G401.6 (cell line): ENCODE measurements around the gene ITIH5.

Source experiments
- FAIRE-seq: peaks from 2 replicates; lab custom pipeline; 2012; peaks lifted over from hg19 to GRCh38; lab: Jason Lieb, UNC

Gene ITIH5

DNA sequence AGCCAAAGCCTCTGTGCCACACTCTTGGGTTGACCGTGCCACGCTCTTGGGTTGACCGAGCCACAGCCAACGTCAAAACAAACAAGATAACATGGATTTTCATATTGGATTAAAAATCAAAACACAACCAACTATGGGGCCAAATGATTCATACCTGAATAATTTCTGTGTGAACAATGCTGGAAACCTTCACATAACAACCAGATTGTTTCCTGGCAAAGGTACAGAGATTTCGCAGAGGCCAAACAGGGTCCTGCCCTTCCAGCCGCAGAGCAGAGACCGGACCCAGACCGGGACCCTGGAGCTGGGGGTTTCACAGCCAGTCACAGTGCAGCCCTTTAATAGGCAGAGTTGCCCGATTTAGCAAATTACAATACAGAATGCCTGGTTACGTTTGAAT lies 40.5 kb downstream of the ITIH5 start:
- no peak for FAIRE-seq

DNA sequence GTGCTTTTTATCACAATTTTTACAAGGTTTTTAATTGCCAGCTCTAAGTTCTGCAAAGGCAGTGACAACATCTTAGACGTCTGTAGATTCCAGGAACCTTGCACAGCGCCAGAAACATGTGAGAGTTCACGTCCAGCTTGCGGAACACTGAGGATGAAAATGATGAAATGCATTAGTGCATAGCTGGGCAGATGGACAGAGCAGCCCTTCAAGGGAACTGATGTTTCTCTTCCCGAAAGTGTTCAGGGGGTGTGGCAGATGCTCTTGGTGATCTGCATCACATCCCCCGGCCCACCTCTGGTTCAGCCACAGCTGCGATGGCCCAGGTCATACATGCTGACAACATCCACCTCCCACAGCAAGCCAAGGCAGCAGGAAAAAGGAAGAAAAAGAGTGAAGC lies 40.9 kb downstream of the ITIH5 start:
- no peak for FAIRE-seq

DNA sequence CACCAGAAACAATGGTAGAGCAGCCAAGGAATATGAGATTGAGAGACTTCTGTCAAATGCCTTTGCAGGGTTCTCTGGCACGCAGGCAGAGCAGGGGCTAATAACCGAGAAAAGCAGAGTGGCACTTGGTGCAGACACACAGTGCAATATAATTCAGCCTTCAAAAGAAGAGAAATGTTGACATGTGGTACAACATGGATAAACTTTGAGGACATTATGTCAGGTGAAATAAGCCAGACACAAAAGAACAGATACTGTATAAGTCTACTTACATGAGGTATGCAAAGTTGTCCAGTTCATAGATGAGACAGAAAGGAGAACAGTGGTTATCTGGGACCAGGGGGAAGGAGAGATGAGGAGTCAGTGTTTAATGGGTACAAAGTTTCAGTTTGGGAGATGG lies 41.8 kb downstream of the ITIH5 start:
- no peak for FAIRE-seq

DNA sequence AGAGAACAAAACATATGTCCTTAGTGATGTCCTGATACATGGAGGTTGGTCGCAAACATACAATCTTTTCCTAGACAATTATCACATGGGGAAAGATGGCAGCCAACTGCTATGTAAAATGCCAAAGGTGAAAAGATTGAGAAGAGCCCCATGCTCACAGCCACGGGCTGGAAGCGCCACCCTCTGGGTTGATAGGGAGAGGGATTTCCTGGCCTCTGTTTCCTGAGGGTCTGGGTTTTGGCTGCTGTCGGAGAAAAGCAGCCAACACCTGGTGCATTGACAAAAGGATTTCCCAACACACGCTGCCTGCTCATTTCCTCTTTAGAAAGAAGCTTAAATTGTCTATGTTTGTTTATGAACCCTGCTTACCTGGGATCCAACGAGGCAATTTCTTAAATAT lies 43.8 kb downstream of the ITIH5 start:
- no peak for FAIRE-seq

DNA sequence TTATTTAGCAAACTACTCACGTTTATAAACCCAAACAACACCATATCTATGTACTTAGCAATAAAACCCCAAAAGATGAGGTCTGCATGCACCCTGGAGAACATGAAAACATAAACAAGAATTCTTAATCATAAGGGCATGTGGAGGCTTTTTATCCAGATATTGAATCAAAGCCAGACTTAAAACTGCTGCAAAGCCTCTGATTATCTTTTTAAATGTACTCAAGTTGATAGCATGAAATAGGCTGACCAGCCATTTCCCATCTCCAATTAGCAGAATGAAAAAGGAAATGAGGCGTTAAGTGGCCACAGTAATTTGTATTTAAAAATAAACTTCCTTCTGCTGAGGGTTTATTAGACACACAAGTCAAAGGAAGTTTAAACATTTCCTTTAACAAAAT lies 48.3 kb downstream of the ITIH5 start:
- no peak for FAIRE-seq

DNA sequence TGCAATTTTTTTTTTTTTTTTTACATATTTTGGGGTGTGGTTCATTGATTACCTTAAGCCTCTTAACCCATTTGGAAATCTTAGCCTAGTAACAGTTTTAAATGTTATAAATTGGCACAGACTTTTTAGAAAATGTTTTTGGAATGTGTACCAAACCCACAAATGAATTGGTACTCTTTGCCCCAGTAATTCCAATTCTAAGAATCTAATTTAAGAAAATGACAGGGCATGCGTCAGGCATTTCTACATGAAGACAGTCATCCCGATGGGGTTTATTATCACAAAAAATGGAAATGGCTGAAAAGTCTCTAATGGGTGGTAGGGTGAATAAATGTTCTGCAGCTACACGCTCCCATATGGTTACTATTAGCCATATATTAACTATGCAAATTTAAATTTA lies 54.9 kb downstream of the ITIH5 start:
- no peak for FAIRE-seq

DNA sequence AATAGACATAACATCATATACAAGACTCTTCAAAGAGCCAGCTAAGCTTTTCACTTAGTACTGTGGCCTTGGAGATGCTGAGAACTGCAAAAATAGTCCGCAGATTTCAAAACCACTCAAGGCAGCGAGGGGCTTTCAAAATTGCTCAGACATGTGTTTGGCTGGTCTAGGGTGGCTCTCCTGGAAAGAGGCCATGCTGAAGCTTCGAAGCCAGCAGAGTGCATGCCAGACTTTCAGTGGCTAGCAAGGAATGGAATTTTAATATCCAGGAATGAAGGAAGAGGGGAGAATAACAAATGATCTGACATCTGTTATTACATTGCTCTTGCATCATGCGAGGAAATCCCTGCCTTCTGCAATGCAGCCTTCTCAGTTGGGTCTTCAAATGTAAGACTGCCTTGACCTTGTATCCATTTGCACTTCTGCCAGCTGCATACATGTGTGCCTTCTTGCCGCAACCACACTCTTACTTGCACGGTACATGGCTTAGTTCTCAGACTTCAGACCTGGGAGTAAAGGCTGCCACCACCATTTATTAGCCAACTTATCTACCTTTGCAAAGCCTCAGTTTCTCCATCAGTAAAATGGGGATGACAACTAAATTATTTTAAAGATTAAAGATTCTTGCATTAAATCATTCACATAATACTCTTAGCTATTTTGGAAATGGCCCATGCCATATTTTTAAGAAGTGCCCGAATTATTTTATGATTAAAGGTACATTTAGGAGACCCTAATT lies 55.9 kb downstream of the ITIH5 start:
- no peak for FAIRE-seq

DNA sequence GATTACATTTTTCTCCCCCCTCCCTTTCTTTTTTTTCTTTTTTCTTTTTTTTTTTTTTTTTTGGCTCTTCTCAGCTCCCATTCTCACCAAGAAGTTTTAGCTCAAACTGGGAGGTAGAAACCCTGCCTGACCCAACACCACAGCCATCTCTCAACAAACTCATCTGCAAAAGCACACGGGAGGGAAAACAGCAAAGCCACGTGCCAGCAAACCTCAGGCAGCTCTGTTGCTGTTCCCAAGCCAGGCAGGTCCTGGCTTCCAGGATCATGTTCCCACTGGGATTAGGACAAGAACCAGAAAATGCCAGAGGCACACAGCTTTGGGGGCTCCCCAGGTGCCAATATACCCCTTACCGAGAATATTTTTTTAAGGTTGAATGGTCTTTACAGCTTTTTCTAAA lies 56.7 kb downstream of the ITIH5 start:
- no peak for FAIRE-seq

DNA sequence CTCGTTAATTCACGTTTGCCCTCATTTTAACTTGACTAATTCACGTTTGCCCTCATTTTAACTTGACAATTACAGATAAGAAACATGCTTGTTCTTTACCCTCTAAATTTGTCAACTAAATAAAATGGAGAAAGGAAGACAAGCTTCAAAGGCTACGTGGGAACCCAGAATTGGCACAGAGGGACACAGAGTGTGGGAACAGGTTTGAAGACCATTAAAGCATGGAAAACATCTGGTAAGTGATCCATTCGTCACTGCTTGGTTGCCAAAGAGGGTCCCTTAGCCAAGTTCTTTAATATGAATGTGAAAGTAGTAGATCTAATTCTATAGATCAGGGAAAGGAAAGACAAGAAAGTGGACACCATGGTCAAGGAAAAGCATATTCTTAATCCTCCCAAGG lies 57.2 kb downstream of the ITIH5 start:
- FAIRE-seq: no peak

DNA sequence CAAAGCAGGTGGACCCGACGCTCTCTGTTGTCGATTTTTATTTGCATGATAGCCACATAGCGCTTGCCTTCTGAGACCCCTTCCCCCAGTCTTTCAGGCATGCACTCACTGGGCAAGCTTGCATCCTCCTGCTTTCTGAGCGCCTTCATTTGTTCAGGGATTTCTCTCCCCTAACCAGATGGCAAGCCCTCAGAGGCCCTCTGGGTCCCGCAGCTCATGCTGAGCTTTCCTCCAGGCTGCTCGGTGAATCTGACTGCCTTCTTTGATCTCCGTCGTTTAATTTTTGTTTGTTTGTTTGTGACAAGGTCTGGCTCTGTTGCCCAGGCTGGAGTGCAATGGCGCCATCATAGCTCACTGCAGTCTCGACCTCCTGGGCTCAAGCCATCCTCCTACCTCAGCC lies 58.8 kb downstream of the ITIH5 start:
- no peak for FAIRE-seq

DNA sequence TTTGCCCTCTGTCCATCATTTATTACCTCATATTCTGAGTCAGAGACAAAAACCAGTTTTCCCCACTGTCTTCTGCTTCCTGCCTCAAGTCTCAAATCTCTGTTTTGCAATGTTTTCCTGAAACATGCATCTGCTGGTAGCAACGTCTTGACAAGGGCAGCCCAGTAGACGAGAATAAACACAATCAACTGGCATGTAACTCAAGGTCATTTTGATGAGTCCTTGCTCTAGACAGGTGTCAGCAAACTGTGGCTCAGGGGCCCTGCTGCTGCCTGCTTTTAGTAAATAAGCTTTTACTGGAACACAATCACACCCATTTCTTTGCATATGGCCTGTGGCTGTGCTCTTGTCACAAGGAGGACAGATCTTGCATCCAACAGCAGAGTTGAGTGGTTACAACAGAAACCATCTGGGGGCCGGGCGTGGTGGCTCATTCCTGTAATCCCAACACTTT lies 59.8 kb downstream of the ITIH5 start:
- FAIRE-seq: no peak

DNA sequence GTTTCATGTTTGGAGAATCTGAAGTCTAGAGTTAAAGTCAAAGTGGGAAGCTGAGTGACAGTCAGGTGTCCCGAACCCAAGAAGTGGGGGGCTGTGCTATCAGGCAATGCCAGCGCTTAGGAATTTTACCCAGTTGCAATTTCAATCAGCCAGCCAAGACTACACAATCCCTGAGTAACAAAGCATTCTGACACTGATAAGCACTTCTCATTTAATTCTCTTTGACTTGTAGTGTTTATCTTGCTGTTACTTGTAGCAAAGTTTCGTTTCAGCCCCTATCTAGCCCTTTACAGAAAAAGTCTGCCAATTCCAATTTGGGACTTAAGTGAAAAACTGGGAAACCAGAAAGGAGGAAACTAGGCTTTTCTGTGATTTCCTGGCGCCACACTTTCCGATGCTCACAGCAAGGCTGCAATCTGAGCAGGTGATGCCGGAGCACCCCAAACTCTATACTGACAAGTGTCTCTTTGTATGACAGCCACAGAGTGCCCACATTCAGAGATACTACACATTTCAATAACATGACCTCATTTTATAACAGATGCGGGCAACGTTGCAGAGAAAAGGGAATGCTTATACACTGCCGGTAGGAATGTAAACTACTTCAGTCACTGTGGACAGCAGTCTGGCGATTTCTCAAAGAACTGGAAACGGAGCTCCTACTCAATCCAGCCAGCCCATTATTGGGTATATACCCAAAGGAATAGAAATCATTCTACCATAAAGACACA lies 61.0 kb downstream of the ITIH5 start:
- no peak for FAIRE-seq

DNA sequence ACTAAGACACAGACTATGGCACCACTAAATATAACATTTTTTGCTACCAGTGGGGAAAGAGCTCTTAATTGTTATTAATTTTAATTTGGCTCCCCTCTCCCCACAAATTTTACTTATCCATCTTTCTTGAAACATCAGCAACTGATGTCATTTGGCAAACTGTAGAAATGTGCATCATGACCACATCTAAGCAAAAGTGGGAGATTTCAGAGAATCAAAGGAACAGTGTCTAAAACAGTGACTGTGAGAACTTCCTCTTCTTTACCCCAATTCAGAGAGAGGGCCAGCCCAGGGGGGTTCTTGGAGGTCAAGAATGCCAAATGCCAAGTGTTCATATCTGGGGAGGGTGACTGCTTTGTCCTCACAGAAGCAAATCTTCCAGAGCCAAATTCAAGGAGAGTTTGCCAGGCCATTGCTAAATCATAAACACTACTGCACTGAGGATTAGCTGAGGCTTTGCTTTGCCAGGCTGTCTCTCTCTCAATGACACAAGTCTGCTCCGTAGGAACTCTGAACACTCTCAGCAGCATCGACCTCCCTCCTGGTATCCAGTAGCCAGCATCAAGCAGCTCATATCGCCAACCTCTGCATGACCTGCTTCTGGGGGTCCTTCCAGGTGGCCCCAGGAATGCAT lies 65.6 kb downstream of the ITIH5 start:
- no peak for FAIRE-seq

DNA sequence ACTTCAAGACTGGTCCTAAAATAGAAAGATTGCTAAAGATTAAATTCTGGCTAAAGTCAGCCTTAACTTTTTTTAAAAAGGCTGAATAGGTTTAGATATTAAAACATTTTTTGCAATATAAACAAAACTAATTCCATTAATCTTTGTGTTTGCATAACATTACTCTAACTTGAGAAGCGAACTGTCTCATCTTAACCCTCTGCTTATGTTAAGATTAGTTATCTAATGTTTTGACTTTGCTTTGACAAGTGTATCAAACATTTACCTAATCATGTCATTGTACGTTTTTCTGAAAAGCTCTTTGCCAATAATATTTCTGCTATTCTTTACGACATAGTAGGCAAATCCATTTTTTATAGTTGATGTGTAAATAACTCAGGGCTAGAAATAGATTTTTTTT lies 68.0 kb downstream of the ITIH5 start:
- FAIRE-seq: no peak

DNA sequence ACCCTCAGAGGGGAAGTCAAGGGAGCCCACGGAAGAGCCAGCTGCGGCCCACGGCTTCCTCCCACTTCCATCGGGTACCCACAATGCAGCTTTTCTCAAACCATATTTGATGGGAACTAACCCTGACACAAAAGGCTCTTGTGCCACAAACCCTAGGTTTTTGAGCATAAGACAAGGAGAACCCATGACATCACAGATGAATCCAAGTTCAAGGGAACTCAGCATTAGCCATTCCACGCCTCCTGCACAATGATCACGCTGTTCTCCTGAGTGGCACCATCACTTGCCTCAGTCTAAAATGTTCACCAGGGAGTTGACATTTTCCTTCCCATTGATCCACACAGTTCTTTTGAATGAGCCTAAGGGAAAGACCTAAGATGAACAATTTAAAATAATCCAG lies 70.4 kb downstream of the ITIH5 start:
- FAIRE-seq: no peak

DNA sequence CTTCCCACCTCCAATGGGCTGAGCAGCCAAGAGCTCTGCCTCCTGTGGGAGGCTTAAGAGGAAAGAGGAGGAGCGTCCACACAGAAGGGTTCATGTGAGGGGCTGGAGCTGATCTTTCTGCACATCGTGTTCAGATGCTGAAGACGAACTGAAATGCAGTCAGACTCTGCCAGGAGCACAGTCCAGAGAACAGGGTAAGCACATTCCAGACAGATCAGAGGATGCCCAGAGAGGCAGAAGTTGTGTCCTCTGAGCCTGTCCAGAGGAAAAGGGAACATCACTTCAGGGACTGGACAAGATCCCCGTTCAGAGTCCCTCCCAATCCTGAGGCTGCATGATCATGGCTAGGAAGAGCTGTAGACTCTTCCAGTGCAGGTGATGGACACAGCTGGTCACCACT lies 72.9 kb downstream of the ITIH5 start:
- no peak for FAIRE-seq

DNA sequence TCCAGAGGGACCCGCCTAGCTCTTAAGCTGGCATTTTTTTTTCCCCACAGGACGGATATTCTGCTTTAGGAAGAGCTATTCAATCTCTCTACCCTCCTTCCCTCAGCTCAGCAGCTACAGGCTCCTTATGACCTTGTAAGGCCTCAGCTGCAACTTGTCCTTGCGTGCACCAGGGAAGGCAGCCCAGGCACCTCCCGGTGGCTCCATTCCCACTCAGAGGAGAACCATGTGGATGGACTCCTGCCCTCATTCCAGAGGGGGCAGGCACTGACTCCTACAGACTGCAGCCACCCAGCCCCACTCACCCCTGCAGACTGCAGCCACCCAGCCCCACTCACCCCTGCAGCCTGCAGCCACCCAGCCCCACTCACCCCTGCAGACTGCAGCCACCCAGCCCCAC lies 73.7 kb downstream of the ITIH5 start:
- no peak for FAIRE-seq

DNA sequence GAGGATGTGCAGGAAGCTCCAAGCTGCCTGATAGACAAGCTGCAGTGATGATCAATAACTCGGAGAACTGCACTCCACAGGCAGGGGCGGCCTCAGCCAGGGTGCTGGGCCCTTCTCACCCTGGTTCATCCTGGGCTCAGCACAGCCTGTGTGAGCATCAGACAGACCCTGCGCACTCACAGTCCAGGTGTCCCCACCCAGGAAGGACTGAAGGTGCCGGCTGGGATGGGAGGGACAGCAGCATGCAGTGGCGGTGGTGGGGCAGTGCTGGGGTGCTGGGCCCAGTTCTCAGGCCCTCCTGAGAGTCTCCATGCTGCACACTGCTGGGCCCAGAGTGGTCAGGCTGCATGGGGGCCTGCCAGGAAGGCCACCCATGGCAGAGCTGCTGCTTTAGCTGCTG lies 74.1 kb downstream of the ITIH5 start:
- FAIRE-seq: no peak

DNA sequence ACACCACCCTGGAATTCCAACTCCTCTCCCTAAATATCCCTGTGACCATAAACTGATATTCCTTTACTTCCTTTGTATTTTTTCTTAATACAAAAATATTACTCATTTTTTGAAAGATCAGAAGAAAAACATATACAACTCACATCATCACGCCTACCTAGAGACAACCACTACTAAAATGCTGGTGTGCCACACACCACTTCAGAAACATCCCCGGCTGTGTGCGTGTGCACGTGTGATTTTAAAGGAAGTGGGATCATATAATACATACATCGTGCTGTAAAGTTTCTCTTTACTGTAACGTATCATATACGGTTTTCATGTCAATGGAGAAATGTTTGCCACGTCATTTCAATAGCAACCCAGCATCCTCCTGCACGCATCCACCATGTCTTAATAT lies 76.5 kb downstream of the ITIH5 start:
- no peak for FAIRE-seq

DNA sequence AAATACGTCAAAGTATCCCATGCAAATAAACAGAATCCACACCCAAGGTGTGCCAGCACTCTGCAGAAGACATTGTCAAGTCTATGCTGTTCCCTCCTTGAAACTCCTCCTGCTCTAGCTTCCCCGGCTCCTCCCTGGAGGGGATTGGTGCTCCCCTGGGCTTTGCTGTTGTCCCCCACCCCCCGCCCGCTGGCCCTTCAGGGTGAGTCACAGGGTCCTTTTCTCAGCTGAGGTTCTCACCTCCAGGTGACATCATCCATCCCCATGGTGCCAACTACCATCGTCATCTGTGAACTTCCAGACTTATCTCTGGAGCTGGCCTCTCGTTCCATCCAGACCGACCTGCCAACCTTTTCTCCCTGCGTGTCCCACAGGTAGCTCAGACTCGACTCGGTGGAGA lies 77.0 kb downstream of the ITIH5 start:
- FAIRE-seq: no peak

DNA sequence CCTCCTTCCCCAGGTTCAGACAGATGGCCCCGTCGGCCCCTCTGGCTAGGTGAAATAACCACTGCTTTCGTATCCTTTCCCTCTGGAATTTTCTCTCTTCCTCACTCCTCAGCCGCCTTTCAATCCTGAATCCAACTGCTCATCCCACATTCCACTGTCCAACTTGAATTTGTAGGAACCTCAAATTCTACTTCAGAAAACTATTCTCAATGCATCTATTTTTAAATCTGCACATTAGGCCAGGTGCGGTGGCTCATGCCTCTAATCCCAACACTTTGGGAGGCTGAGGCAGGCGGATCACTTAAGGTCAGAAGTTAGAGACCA lies 78.9 kb downstream of the ITIH5 start:
- FAIRE-seq: no peak

DNA sequence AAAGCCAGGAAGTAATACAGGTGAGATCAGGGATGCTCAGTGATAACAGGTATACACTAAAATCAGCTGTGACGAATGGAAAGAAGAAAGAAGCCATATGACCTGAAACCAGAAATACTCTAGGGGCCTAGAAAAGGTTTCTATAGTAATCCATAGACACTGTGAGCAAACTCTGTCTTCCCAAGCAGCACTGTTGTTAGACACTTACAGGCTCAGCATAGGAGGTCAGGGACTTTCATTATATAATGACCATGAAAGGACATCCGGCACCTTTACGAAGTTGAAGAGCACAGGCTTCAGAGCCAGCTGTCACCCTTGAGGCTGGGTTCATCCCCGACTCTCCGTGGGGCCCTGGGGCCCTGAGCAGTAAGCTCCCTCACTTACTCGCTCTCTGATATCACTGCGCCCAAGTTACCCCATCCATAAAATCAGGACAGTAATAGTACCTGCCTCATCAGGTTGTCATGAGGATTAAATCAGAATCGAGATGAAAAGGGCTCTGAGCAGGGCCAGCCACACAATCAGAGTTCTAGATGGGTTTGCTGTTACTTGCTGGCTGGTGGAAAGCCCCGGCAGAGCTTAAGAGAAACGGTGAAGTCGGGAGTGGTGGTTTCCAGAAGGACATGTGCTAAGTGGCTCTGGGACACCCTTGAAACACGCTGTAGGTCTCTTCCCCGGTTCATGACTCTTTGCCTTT lies 79.5 kb downstream of the ITIH5 start:
- no peak for FAIRE-seq

DNA sequence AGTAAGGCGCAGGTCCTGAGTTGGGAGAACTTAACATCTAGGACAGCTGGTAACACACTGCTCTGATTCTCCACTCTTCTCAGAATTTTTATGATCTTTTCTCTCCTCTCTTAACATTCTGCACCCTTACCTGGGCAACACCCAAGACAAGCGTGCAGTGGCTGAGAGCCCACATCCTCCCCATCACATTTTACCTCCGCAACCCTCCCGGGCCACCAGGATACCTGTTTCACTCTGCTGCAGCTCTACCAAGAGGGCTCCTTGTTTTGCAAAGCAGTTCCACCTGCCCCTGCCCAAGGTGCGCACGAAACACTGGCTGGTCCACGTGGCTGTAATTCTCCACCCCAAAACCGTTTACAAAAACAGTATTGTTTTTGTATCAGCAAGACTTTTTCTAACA lies 81.5 kb downstream of the ITIH5 start:
- no peak for FAIRE-seq
